ENCODE results near the gene PCNX1.

GRCh38 chr14:71029236-71029781 is 122.0 kb downstream of the PCNX1 start:
- no peak for TF ChIP-seq CTCF (conservative IDR thresholded peaks at IDR 0.05; ENCODE audit: low read depth, low read length)
- TF ChIP-seq POLR2A (IDR thresholded peaks at IDR 0.05; ENCODE audit: low read depth, low read length), result no peak
- no peak for TF ChIP-seq CEBPB (IDR thresholded peaks at IDR 0.05; ENCODE audit: low read depth, low read length)
- TF ChIP-seq CHD1 (IDR thresholded peaks at IDR 0.05; ENCODE audit: low read depth, low read length), result no peak
- TF ChIP-seq RCOR1 (IDR thresholded peaks at IDR 0.05; ENCODE audit: insufficient replicate concordance, low read length), result no peak
- TF ChIP-seq USF2 (IDR thresholded peaks at IDR 0.05; ENCODE audit: low read depth, low read length), result no peak
- TF ChIP-seq MAZ (IDR thresholded peaks at IDR 0.05; ENCODE audit: borderline replicate concordance, low read depth, low read length), result no peak
- no peak for TF ChIP-seq MAFK (IDR thresholded peaks at IDR 0.05; ENCODE audit: low read depth, low read length)
- TF ChIP-seq MXI1 (IDR thresholded peaks at IDR 0.05; ENCODE audit: borderline replicate concordance, low read depth, low read length), result no peak
- TF ChIP-seq RAD21 (IDR thresholded peaks at IDR 0.05; ENCODE audit: low read length), result no peak
